Astrocyte (in vitro differentiated cells and primary cell): ENCODE measurements around the gene PUDP. TPM values are rescaled to one million over a fixed set of nuclear protein-coding genes. Genes with fewer than 3 reads are reported as not detected.
A peak's percentile ranks its signal among the peaks of the same experiment; 100 is the strongest.

Source experiments
- DNase-seq: peaks from one replicate; pipeline ENCODE4 v3.0.0-alpha.2; 2010; ENCODE audit warnings: low read depth
- FAIRE-seq: peaks from 2 replicates; lab custom pipeline; 2011; peaks lifted over from hg19 to GRCh38; lab: Jason Lieb, UNC
- H2AFZ ChIP-seq: 2 replicates; pipeline ENCODE4 v1.6.0; 2012; ENCODE audit warnings: low read depth, low read length, inconsistent platforms
- H3K27ac ChIP-seq: 2 replicates; pipeline ENCODE4 v1.5.1; 2011; ENCODE audit warnings: low read depth, low read length, inconsistent platforms
- H3K27me3 ChIP-seq: 2 replicates; pipeline ENCODE4 v1.6.0; 2011; ENCODE audit warnings: low read length, inconsistent platforms; ENCODE audit not compliant: insufficient read depth
- H3K36me3 ChIP-seq: 2 replicates; pipeline ENCODE4 v1.5.1; 2011; ENCODE audit warnings: low read length, inconsistent platforms; ENCODE audit not compliant: insufficient read depth
- H3K4me1 ChIP-seq: 2 replicates; pipeline ENCODE4 v1.5.1; 2011; ENCODE audit warnings: low read length, inconsistent platforms; ENCODE audit not compliant: insufficient read depth
- H3K4me2 ChIP-seq: 2 replicates; pipeline ENCODE4 v1.6.0; 2012; ENCODE audit warnings: low read length, inconsistent platforms
- H3K4me3 ChIP-seq: 2 replicates; pipeline ENCODE4 v1.5.1; 2011; ENCODE audit warnings: low read depth, mild to moderate bottlenecking, low read length, inconsistent platforms; ENCODE audit not compliant: insufficient read depth
- H3K79me2 ChIP-seq: 2 replicates; pipeline ENCODE4 v1.6.0; 2012; ENCODE audit warnings: mild to moderate bottlenecking, low read length, inconsistent platforms; ENCODE audit not compliant: insufficient read depth
- H3K9ac ChIP-seq: 2 replicates; pipeline ENCODE4 v1.6.0; 2012; ENCODE audit warnings: mild to moderate bottlenecking, low read length, inconsistent platforms
- H3K9me3 ChIP-seq: 2 replicates; pipeline ENCODE4 v1.5.1; 2012; ENCODE audit warnings: low read depth, mild to moderate bottlenecking, low read length, inconsistent platforms; ENCODE audit not compliant: insufficient read depth
- H4K20me1 ChIP-seq: 2 replicates; pipeline ENCODE4 v1.6.0; 2012; ENCODE audit warnings: low read length, inconsistent platforms; ENCODE audit not compliant: insufficient read depth
- H3K27ac Mint-ChIP-seq: one replicate; pipeline ENCODE4 v1.8.0; 2021; ENCODE audit warnings: mild to moderate bottlenecking, mixed read lengths; ENCODE audit not compliant: unreplicated experiment
- H3K27me3 Mint-ChIP-seq: one replicate; pipeline ENCODE4 v1.8.0; 2021; ENCODE audit warnings: low read depth, mixed read lengths; ENCODE audit not compliant: unreplicated experiment
- H3K36me3 Mint-ChIP-seq: one replicate; pipeline ENCODE4 v1.8.0; 2021; ENCODE audit warnings: low read depth, mixed read lengths; ENCODE audit not compliant: unreplicated experiment
- H3K4me1 Mint-ChIP-seq: one replicate; pipeline ENCODE4 v1.8.0; 2021; ENCODE audit warnings: low read depth, mixed read lengths; ENCODE audit not compliant: unreplicated experiment
- H3K4me3 Mint-ChIP-seq: one replicate; pipeline ENCODE4 v1.8.0; 2021; ENCODE audit warnings: mild to moderate bottlenecking, moderate library complexity, mixed read lengths; ENCODE audit not compliant: unreplicated experiment
- H3K9me3 Mint-ChIP-seq: one replicate; pipeline ENCODE4 v1.8.0; 2021; ENCODE audit warnings: mild to moderate bottlenecking, mixed read lengths; ENCODE audit not compliant: unreplicated experiment
- CTCF ChIP-seq: IDR thresholded peaks from 2 replicates; pipeline ENCODE4 v1.5.1; 2011; ENCODE audit warnings: low read depth, mild to moderate bottlenecking, inconsistent platforms, low read length, moderate library complexity; ENCODE audit not compliant: insufficient read depth
- EZH2 ChIP-seq: IDR thresholded peaks from 2 replicates; pipeline ENCODE4 v1.6.1; 2012; ENCODE audit warnings: mild to moderate bottlenecking, low read length, inconsistent platforms; ENCODE audit not compliant: insufficient read depth
- total RNA-seq: library from RNA; stranded (reverse); gene quantifications from 2 replicates; pipeline ENCODE4 v1.2.1, GENCODE V29; 2021

PUDP gene
- total RNA-seq, 1 donor from 2014 or later: 21.8 TPM

- Histone ChIP-seq H3K9ac (no peak overlapping the region), H2AFZ (no peak overlapping the region), H3K4me3 (no peak overlapping the region), H3K9me3 (no peaks in the 10 kb centered on the region), H3K79me2 (peaks cover 7% of the 10 kb centered on the region), H3K27me3 (no peaks in the 10 kb centered on the region), H3K4me1 (no peaks in the 10 kb centered on the region), H3K36me3 (no peaks in the 10 kb centered on the region), H3K4me2 (no peak overlapping the region), H3K27ac (no peak overlapping the region), H4K20me1 (peaks cover 6% of the 10 kb centered on the region)
- FAIRE-seq (peak; percentile 55), DNase-seq (peak; percentile 16)
- H3K4me3 Mint-ChIP-seq: no peak overlapping the region
- peaks cover 2% of the 10 kb centered on the region for H3K9me3 Mint-ChIP-seq
- H3K36me3 Mint-ChIP-seq: peaks cover 3% of the 10 kb centered on the region
- no peak overlapping the region for H3K27ac Mint-ChIP-seq
- H3K4me1 Mint-ChIP-seq: peaks cover 3% of the 10 kb centered on the region
- no peak for TF ChIP-seq CTCF
- H3K27me3 Mint-ChIP-seq: no peaks in the 10 kb centered on the region
Measured at GRCh38 chrX:7127056-7127455, 20.9 kb downstream of the PUDP start.

DNA sequence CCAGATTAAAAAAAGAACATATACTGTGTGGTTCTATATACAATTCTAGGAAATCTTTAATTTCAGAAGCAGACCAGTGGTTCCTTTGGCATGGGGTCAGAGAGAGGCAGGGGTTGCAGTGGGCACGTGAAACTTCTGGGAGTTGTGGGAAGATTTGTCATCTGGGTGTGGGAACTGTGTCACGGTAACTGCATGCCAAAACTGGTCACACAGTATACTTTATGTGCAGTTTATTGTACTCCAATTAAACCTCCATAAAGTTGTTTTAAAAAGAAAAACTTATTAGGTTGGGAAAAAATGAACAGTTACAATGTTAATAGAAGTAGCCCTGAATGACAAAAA lies 27.1 kb downstream of the PUDP start:
- no peaks in the 10 kb centered on the region for H3K9me3 ChIP-seq
- no peak for DNase-seq
- Mint-ChIP-seq H3K4me3 (no peak overlapping the region), H3K27me3 (no peaks in the 10 kb centered on the region), H3K27ac (no peak overlapping the region), H3K36me3 (peaks cover 3% of the 10 kb centered on the region), H3K4me1 (peaks cover 9% of the 10 kb centered on the region), H3K9me3 (no peaks in the 10 kb centered on the region)
- H3K79me2 ChIP-seq: peaks cover 15% of the 10 kb centered on the region
- FAIRE-seq: no peak
- no peak overlapping the region for H3K27ac ChIP-seq
- TF ChIP-seq CTCF (no peak), EZH2 (no peak)
- H3K27me3 ChIP-seq: no peaks in the 10 kb centered on the region
- no peaks in the 10 kb centered on the region for H3K36me3 ChIP-seq
- H3K4me3 ChIP-seq: no peak overlapping the region
- H3K4me1 ChIP-seq: peaks cover 8% of the 10 kb centered on the region
- H3K9ac ChIP-seq: no peak overlapping the region
- no peak overlapping the region for H3K4me2 ChIP-seq
- peaks cover 30% of the 10 kb centered on the region for H4K20me1 ChIP-seq
- no peak overlapping the region for H2AFZ ChIP-seq

- no peaks in the 10 kb centered on the region for H3K9me3 Mint-ChIP-seq
- no peaks in the 10 kb centered on the region for H3K27me3 Mint-ChIP-seq
- H3K27ac Mint-ChIP-seq: no peak overlapping the region
- Histone ChIP-seq H3K79me2 (peaks cover 15% of the 10 kb centered on the region), H4K20me1 (peaks cover 36% of the 10 kb centered on the region), H3K4me1 (peaks cover 8% of the 10 kb centered on the region), H3K27me3 (no peaks in the 10 kb centered on the region), H3K9me3 (no peaks in the 10 kb centered on the region), H3K4me3 (no peak overlapping the region), H3K4me2 (no peak overlapping the region), H2AFZ (no peak overlapping the region), H3K36me3 (no peaks in the 10 kb centered on the region), H3K27ac (no peak overlapping the region), H3K9ac (no peak overlapping the region)
- peak; percentile 10 for DNase-seq
- peaks cover 9% of the 10 kb centered on the region for H3K4me1 Mint-ChIP-seq
- TF ChIP-seq CTCF (no peak), EZH2 (no peak)
- peak; percentile 91 for FAIRE-seq
- H3K36me3 Mint-ChIP-seq: peaks cover 7% of the 10 kb centered on the region
- no peak overlapping the region for H3K4me3 Mint-ChIP-seq
Measured at GRCh38 chrX:7119950-7120877, 27.7 kb downstream of the PUDP start.
